Fibroblast of lung (primary cell): ENCODE measurements around the gene MYO1D.

Source experiments
- CTCF ChIP-seq, 2 donors: IDR thresholded peaks in 1 of 2; conservative IDR thresholded peaks in 1 of 2; 1 replicate in 1 of 2; 2 replicates in 1 of 2; pipeline ENCODE4 v1.5.1; 2011 to 2012; ENCODE audit warnings: low read length in 2 of 2, control low read depth in 1 of 2, inconsistent platforms in 1 of 2, low read depth in 1 of 2, mild to moderate bottlenecking in 1 of 2
- EZH2 ChIP-seq: IDR thresholded peaks from 2 replicates; pipeline ENCODE4 v1.5.1; 2012; ENCODE audit warnings: low read length, control low read depth, mild to moderate bottlenecking; ENCODE audit errors: missing control alignments

- TF ChIP-seq CTCF (conservative IDR thresholded peaks at IDR 0.05 in 1 of 2, IDR thresholded peaks at IDR 0.05 in 1 of 2; ENCODE audit: low read depth in 1 of 2, low read length in 2 of 2) (no peak), EZH2 (no peak)
These were observed 5.2 kb downstream of the MYO1D start for GRCh38 chr17:32871746-32872145.
